GM23248 (cell line): Measurements from ENCODE around the gene IQSEC3. TPM values are rescaled to one million over a fixed set of nuclear protein-coding genes. Genes with fewer than 3 reads are reported as not detected.

ENCODE experiments used
- DNase-seq: peaks from one replicate; pipeline ENCODE4 v3.0.0-alpha.2; 2015
- H2AFZ ChIP-seq: fragments of 200-600 bp; sonication (generic); 2 replicates; pipeline ENCODE4 v1.6.1; 2016; ENCODE audit warnings: antibody characterized with exemption
- H3F3A ChIP-seq: fragments of 200-600 bp; sonication (generic); 2 replicates; pipeline ENCODE4 v1.6.1; 2016; ENCODE audit warnings: mild to moderate bottlenecking, antibody characterized with exemption, mixed run types; ENCODE audit not compliant: insufficient read depth
- H3K27ac ChIP-seq: fragments of 200-600 bp; sonication (generic); 2 replicates; pipeline ENCODE4 v1.5.1; 2016; ENCODE audit warnings: mild to moderate bottlenecking
- H3K27me3 ChIP-seq: fragments of 200-600 bp; sonication (generic); replicated peaks from 2 replicates; pipeline ENCODE4 v1.6.1; 2016; ENCODE audit warnings: mild to moderate bottlenecking; ENCODE audit not compliant: insufficient read depth
- H3K36me3 ChIP-seq: fragments of 200-600 bp; sonication (generic); 2 replicates; pipeline ENCODE4 v1.6.1; 2016; ENCODE audit warnings: low read depth, mild to moderate bottlenecking
- H3K4me1 ChIP-seq: fragments of 200-600 bp; sonication (generic); 2 replicates; pipeline ENCODE4 v1.6.1; 2016; ENCODE audit warnings: mild to moderate bottlenecking; ENCODE audit not compliant: insufficient read depth
- H3K4me2 ChIP-seq: fragments of 200-600 bp; sonication (generic); one replicate; pipeline ENCODE4 v1.6.1; 2016; ENCODE audit warnings: mild to moderate bottlenecking; ENCODE audit not compliant: unreplicated experiment
- H3K4me3 ChIP-seq: fragments of 200-600 bp; sonication (generic); 2 replicates; pipeline ENCODE4 v1.5.1; 2016; ENCODE audit warnings: mild to moderate bottlenecking
- H3K79me2 ChIP-seq: fragments of 200-600 bp; sonication (generic); 2 replicates; pipeline ENCODE4 v1.6.1; 2016; ENCODE audit warnings: mild to moderate bottlenecking; ENCODE audit not compliant: insufficient read depth
- H3K9ac ChIP-seq: fragments of 200-600 bp; sonication (generic); 2 replicates; pipeline ENCODE4 v1.6.1; 2016; ENCODE audit warnings: mild to moderate bottlenecking
- H3K9me2 ChIP-seq: fragments of 200-600 bp; sonication (generic); 2 replicates; pipeline ENCODE4 v1.6.1; 2016; ENCODE audit warnings: mixed run types, mild to moderate bottlenecking, moderate library complexity; ENCODE audit not compliant: insufficient read depth
- H3K9me3 ChIP-seq: fragments of 200-600 bp; sonication (generic); one replicate; pipeline ENCODE4 v1.6.1; 2017; ENCODE audit warnings: low read depth
- H4K20me1 ChIP-seq: fragments of 200-600 bp; sonication (generic); 2 replicates; pipeline ENCODE4 v1.6.0; 2016; ENCODE audit not compliant: insufficient read depth
- EZH2 ChIP-seq: fragments of 200-600 bp; sonication (generic); IDR thresholded peaks from 2 replicates; pipeline ENCODE4 v1.6.1; 2018; ENCODE audit warnings: antibody characterized with exemption, mild to moderate bottlenecking; ENCODE audit not compliant: insufficient read depth, poor library complexity, severe bottlenecking
- EZH2phosphoT487 ChIP-seq: fragments of 200-600 bp; sonication (generic); IDR thresholded peaks from 2 replicates; pipeline ENCODE4 v1.6.1; 2018; ENCODE audit warnings: antibody characterized with exemption, moderate library complexity, mild to moderate bottlenecking, low read depth; ENCODE audit not compliant: insufficient read depth
- WGBS, 2 experiments: methylation state at CpG; one replicate each; pipeline ENCODE4 v1.1.6; 2015 to 2017; ENCODE audit warnings: low lambda C conversion rate in 2 of 2, low coverage in 1 of 2; ENCODE audit errors: missing lambda C conversion rate in 2 of 2; 5-methylcytosine and 5-hydroxymethylcytosine counted together
- in situ Hi-C: fragments of 300-500 bp; cut with MboI; formaldehyde crosslinking; loops from 2 replicates; pipeline ENCODE4 v1.15.0; 2020
- polyA plus RNA-seq: library from polyadenylated mRNA; unstranded; fragments of >200 nt; fragmentation: Nextera tagmentation; extraction: Ambion mirVana; gene quantifications from 2 replicates; pipeline ENCODE4 v1.2.1, GENCODE V29; 2016
- total RNA-seq: library from RNA; depleted of rRNA; stranded (reverse); fragments of >200 nt; shearing (Covaris generic); gene quantifications from 2 replicates; pipeline ENCODE4 v1.2.3, GENCODE V29; 2014

The IQSEC3 gene
- total and polyA plus RNA-seq, 2 experiments from 2014 or later, result not detected

DNA sequence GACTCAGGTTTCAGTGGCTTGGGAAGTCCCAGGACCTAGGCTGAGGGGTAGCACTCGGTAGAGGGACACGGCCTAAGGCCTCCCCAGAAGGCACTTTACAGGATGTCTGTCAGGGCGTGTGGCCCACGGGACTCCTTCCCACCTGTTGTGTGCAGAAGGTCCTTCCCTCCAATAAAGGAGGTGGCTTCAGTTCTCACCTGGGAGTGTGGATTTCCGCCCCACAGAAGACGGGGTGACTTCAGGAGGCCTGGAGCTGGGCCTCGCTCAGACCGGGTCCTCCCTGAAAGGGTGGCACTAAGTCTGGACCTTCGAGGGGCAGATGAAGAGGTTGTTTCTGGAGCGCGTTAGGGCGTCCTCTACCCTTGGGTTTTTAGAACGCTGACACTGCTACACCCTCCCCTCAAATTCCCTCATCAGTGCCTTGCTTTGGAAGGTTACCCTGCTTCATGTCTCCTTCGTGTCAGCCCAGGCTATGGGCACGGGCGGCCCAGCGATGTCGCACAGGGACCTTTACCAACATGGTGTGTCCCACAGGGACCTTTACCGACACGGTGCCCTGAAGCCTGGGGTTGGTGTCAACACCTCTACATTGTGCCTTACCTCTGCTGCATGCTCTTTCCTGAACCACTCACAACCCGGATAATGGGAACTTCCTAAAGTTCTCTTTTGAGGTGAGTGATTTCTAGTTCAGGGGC is 140.3 kb downstream of the IQSEC3 start:
- no peaks in the 10 kb centered on the region for H3K9me3 ChIP-seq
- H4K20me1 ChIP-seq, result no peaks in the 10 kb centered on the region
- H3K79me2 ChIP-seq, result no peaks in the 10 kb centered on the region
- no peak overlapping the region for H3K9ac ChIP-seq
- H3K27me3 ChIP-seq, result peaks cover 58% of the 10 kb centered on the region
- DNase-seq, result no peak
- H3K4me3 ChIP-seq, result no peak overlapping the region
- TF ChIP-seq EZH2phosphoT487 (no peak), EZH2 (no peak)
- H3K27ac ChIP-seq, result no peak overlapping the region
- no peaks in the 10 kb centered on the region for H3K4me1 ChIP-seq
- no peak overlapping the region for H2AFZ ChIP-seq
- 59 to 60% methylated on average over 21 of the region's 21 CpGs for WGBS, 2 experiments
- no peak overlapping the region for H3K4me2 ChIP-seq
- H3K36me3 ChIP-seq, result no peaks in the 10 kb centered on the region
- no peaks in the 10 kb centered on the region for H3K9me2 ChIP-seq
- no peaks in the 10 kb centered on the region for H3F3A ChIP-seq
- in situ Hi-C loops, result no loop called here

DNA sequence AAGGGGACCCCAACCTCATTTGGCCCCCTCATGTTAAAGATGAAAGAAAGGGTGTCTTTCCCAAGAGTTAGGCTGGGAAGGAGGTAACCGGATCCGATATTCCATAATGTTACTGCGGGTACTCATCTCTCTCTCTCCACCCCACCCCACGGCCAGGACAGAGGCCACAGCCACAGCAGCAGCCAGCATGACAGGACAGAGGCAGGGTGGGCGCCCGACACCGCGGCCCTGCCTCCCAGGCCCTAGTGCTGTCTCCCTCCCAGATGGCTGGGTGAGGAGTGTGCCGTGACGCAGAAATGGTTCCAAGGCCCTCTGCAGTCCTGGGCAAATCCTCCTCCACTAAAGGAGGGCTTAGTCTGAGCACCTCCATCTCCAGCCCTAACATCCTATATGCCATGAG is 141.2 kb downstream of the IQSEC3 start:
- Histone ChIP-seq H3K4me1 (no peaks in the 10 kb centered on the region), H3K27ac (no peak overlapping the region), H3K4me2 (no peak overlapping the region), H4K20me1 (no peaks in the 10 kb centered on the region), H3K36me3 (no peaks in the 10 kb centered on the region), H3K9ac (no peak overlapping the region), H3K79me2 (no peaks in the 10 kb centered on the region), H3K4me3 (no peak overlapping the region), H3F3A (no peaks in the 10 kb centered on the region), H3K9me2 (no peaks in the 10 kb centered on the region), H3K27me3 (peaks cover 61% of the 10 kb centered on the region), H3K9me3 (no peaks in the 10 kb centered on the region), H2AFZ (no peak overlapping the region)
- WGBS, 2 experiments, result 59 to 63% methylated on average over 10 of the region's 10 CpGs
- DNase-seq, result no peak
- TF ChIP-seq EZH2phosphoT487, result no peak
- no peak for TF ChIP-seq EZH2
- in situ Hi-C loops, result no loop called here

DNA sequence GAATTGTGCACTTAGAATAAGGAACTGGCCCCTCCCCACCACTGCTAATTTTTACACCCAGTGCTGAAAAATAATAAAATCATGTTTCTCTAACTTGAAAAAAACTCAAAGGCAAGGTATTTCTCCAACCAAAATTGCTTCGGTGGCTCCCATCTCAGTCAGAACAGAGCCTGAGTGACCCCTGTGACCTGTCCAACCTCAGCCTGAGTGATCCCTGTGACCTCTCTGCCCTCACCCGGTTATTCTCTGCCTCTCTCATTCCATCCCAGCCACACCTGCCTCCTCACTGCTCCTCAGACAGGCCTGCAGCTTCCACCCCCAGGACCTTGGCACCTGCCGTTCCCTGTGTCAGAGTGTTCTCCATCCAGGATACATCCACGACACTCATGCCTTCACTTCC is 142.2 kb downstream of the IQSEC3 start:
- H3K27me3 ChIP-seq, result peaks cover 65% of the 10 kb centered on the region
- TF ChIP-seq EZH2, result no peak
- no peak for TF ChIP-seq EZH2phosphoT487

DNA sequence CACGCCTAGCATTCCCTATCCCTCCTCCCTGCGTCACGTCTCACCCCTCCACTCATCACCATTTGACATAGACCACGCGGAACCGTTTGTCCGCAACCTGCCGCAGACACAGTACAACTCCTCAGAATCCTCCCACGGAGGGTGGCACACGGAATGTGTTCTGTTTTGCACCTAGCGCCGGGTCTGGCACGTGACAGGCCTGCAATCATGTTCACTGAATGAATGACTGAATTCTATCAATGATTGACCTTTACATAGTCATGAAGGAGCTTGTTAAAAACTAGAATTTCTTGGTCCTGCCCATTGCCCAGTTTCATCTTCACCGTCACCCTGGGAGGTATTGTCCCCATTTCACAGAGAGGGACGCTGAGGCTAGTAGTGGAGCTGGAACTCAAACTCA is 142.7 kb downstream of the IQSEC3 start:
- no peaks in the 10 kb centered on the region for H3K79me2 ChIP-seq
- H3K4me2 ChIP-seq, result no peak overlapping the region
- no peaks in the 10 kb centered on the region for H3K9me2 ChIP-seq
- no peak for TF ChIP-seq EZH2
- no peak for TF ChIP-seq EZH2phosphoT487
- H3K27me3 ChIP-seq, result peaks cover 69% of the 10 kb centered on the region
- DNase-seq, result no peak
- H2AFZ ChIP-seq, result no peak overlapping the region
- no peaks in the 10 kb centered on the region for H4K20me1 ChIP-seq
- in situ Hi-C loops, result no loop called here
- H3F3A ChIP-seq, result no peaks in the 10 kb centered on the region
- H3K4me3 ChIP-seq, result no peak overlapping the region
- H3K36me3 ChIP-seq, result no peaks in the 10 kb centered on the region
- H3K27ac ChIP-seq, result no peak overlapping the region
- no peaks in the 10 kb centered on the region for H3K9me3 ChIP-seq
- 73 to 76% methylated on average over 15 of the region's 15 CpGs for WGBS, 2 experiments
- no peak overlapping the region for H3K9ac ChIP-seq
- H3K4me1 ChIP-seq, result no peaks in the 10 kb centered on the region

More for the DNA sequence above, 142.2 kb downstream of the IQSEC3 start:
- Histone ChIP-seq H3K4me3 (no peak overlapping the region), H3K9me2 (no peaks in the 10 kb centered on the region), H2AFZ (no peak overlapping the region), H3K36me3 (no peaks in the 10 kb centered on the region), H3F3A (no peaks in the 10 kb centered on the region), H3K79me2 (no peaks in the 10 kb centered on the region), H3K27ac (no peak overlapping the region), H4K20me1 (no peaks in the 10 kb centered on the region), H3K9me3 (no peaks in the 10 kb centered on the region), H3K9ac (no peak overlapping the region), H3K4me2 (no peak overlapping the region), H3K4me1 (no peaks in the 10 kb centered on the region)
- 40 to 47% methylated on average over 4 of the region's 4 CpGs for WGBS, 2 experiments
- in situ Hi-C loops, result no loop called here
- DNase-seq, result no peak
